ENCODE results near the gene TES.
"Not testable (repeated sequence)": the region's sequence is repeated elsewhere in the genome, so short reads cannot be mapped to it uniquely, and the experiment has no call there.

TES gene

DNA sequence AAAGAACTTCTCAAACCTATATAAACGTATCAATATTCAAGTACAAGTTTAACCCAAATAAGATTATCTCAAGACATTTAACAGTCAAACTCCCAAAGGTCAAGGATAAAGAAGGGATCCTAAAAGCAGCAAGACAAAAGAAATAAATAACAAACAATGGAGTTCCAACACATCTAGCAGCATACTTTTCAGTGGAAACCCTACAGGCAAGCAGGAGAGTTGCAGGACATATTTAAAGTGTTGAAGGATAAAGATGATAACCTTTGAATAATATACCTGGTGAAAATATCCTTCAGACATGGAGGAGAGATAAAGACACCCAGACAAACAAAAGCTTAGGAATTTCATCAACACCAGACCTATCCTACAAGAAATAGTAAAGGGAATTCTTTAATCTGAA, 82.8 kb downstream of the TES start:
- DNase-seq, result no peak

GRCh38 chr7:116293633-116294032, 83.3 kb downstream of the TES start:
- DNase-seq, result no peak

DNA sequence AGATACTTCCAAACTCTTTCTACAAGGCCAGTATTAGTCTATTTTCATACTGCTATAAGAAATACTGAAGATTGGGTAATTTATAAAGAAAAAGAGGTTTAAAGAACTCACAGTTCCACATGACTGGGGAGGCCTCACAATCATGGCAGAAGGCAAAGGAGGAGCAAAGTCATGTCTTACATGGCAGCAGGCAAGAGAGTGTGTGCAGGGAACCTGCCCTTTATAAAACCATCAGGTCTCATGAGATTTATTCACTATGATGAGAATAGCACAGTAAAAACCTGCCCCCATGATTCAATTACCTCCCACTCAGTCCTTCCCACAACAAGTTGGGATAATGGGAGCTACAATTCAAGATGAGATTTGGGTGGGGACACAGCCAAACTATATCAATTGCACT, 85.6 kb downstream of the TES start:
- not testable (repeated sequence) for DNase-seq

GRCh38 chr7:116298055-116298454, 87.7 kb downstream of the TES start:
- DNase-seq, result no peak

DNA sequence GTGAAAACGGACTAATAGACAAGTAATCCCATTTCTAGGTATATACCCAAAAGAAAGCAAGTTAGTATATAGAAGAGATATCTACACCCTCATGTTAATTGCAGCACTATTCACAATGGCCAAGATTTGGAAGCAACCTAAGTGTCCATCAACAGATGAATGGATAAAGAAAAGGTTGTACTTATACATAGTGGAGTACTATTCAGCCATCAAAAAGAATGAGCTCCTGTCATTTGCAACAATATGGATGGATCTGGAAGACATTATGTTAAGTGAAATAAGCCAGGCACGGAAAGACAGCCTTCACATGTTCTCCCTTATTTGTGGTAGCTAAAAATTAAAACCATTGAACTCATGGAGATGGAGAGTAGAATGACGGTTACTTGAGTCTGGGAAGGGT, 88.2 kb downstream of the TES start:
- no peak for DNase-seq

GRCh38 chr7:116305485-116306408, 95.4 kb downstream of the TES start:
- DNase-seq, result no peak

GRCh38 chr7:116306409-116307048, 96.2 kb downstream of the TES start:
- DNase-seq, result no peak

DNA sequence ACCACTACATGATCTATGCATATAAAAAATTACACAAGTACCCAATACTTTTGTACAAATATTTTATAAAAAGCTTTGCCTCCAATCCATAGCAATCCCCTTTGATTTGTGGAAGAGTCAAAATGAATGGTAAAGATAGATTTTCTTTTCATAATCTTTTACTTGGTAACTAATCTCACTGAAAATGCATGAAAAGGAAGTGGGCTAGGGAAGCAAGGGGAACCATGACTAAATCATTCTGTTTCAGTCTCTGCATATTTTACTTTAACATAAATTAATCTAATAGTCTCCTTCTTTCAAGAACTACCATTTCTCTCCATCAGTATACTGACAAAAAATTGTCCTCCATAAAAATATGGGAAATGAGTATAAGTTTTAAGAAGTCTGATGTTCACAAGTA, 96.9 kb downstream of the TES start:
- DNase-seq, result no peak

Data from NCI-H2029 (cell line).